LNCaP clone FGC (cell line): ENCODE measurements around the gene DCLK1.

Experiments
- DNase-seq: peaks from one replicate; pipeline ENCODE4 v3.0.0-alpha.2; 2011; ENCODE audit warnings: low read depth
- H3K4me3 ChIP-seq: 2 replicates; pipeline ENCODE4 v1.5.1; 2011; ENCODE audit warnings: mild to moderate bottlenecking, low read depth, low read length, control low read depth
- CTCF ChIP-seq: IDR thresholded peaks from 2 replicates; pipeline ENCODE4 v1.5.1; 2012; ENCODE audit warnings: mild to moderate bottlenecking; ENCODE audit not compliant: control insufficient read depth, insufficient read depth; ENCODE audit errors: extremely low read depth

The DCLK1 gene

DNA sequence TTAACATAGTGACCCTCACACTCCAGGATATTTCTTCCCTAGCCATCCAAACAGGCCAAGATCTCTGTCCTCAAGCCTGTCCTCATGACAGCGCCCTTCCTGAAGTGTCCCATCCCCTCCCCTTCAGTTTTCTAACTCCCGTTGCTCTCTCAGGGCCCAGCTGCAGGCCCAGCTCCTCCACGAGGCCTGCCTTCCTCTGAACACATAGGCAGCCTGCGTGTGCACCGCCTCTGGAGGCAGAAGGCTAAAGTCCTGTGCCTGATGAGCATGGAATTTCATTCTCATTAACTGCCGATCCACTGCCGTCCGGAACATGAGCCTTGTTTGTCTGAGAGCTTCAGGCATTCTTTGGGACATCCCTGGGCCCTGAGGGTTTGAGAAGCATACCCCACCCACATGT lies 306.4 kb downstream of the DCLK1 start:
- DNase-seq: no peak
- H3K4me3 ChIP-seq: no peak overlapping the region
- no peak for TF ChIP-seq CTCF

GRCh38 chr13:35824395-35824794 lies 306.8 kb downstream of the DCLK1 start:
- H3K4me3 ChIP-seq: no peak overlapping the region
- TF ChIP-seq CTCF: no peak
- DNase-seq: no peak

- no peak for DNase-seq
- no peak for TF ChIP-seq CTCF
- no peak overlapping the region for H3K4me3 ChIP-seq
Observed at GRCh38 chr13:35822666-35823065, 308.5 kb downstream of the DCLK1 start.

DNA sequence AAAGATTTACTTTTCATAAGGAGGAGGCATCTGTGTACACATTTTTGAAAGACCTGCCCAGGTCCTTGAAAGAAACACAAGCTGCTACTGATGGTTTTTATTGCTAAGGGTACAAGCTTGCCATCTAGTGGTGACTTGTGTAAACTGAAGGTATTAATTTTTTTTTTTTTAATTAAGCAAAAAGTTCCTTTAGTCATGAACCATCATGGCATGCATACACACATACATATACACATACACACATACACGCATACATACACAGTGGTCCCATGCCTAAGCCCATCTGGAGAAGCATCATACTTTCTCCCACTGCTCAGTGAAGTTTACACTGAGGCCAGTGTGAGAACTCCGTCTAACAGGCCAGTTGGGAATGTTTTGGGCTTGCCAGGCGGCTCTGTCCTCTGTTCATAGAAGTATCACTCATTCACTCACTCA lies 312.5 kb downstream of the DCLK1 start:
- DNase-seq: peak; percentile 3
- no peak overlapping the region for H3K4me3 ChIP-seq
- peak; percentile 46 for TF ChIP-seq CTCF

DNA sequence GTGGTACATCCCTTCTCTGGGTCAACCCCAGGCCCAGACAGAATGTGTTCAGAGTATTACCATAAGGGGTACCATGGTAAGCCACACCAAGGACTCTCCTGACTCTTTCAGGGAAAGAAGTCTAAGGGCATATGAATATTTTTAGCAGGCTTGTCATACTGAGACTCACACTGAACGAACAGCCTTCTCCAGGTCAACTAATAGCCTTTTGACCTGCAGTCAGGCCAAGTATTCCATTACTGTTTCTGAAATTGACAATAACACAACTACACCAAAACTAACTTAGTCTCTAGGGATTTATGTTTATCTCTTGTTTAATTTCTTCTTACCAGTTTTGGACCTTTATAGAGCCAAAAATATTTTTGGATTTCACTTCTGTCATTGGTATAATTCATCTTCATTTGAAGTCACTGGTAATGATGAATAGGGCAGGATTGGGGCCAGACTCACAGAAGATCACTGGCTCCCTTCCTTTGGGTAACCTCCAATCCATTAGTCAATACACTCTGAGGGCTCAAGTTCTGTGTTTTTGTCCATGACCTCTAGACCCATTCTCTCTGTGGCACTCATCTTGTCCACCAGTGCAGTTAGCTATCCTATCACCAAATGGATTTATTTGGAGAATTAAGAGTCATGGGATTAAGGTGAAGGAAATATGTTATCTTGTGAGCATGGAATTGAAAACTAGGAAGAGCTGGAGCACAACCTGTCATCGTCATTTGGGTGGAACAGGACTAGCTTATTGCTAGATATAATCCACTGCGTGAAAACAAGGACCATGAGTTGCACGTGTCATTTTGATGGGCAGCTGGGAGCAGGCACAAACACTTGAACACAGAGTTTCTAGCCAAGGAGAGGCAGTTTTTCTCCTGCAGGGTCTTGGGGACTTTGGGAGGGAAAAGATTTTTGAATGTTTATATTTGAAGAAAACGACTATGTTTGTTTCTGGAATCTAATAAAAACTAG lies 313.3 kb downstream of the DCLK1 start:
- no peak for TF ChIP-seq CTCF
- DNase-seq: no peak
- H3K4me3 ChIP-seq: no peak overlapping the region

GRCh38 chr13:35814605-35815011 lies 316.6 kb downstream of the DCLK1 start:
- no peak for DNase-seq
- no peak overlapping the region for H3K4me3 ChIP-seq
- no peak for TF ChIP-seq CTCF

GRCh38 chr13:35812736-35813135 lies 318.4 kb downstream of the DCLK1 start:
- no peak for TF ChIP-seq CTCF
- no peak overlapping the region for H3K4me3 ChIP-seq
- DNase-seq: no peak
